Measurements from ENCODE around the gene APMAP. TPM values are rescaled to one million over a fixed set of nuclear protein-coding genes. Genes with fewer than 3 reads are reported as not detected.

Gene APMAP
- total RNA-seq, 1 experiment from 2014 or later: 67.8 TPM

DNA sequence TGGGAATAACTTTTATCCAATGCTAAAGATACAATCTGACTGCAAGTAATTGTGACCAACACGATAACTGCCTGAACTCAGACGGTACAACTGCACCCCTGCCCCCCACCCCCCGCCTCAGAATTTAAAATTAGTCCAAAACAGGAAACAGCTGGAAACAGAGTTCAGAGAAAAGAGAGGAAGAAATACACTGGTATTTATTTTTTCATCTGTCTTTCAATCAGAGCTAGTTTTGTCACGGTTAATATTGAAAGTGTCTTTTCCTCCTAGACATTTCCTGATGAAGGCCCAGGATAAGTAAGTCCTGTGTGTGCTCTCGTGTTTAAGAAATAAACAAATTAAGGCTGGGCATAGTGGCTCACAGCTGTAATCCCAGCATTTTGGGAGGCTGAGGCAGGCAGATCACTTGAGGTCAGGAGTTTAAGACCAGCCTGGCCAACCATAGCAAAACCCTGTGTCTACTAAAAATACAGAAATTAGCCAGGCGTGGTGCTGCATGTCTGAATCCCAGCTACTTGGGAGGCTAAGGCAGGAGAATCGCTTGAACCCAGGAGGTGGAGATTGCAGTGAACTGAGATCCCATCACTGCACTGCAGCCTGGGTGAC lies 43.9 kb upstream of the APMAP start:
- no peak overlapping the region for H4K91ac ChIP-seq (ENCODE audit: insufficient read length, low read depth, low read length)
- H4K8ac ChIP-seq (replicated peaks; ENCODE audit: insufficient read length, low read depth, low read length): no peak overlapping the region
- no peak overlapping the region for H2BK15ac ChIP-seq (ENCODE audit: low read depth, low read length)
- no peaks in the 10 kb centered on the region for H3K79me2 ChIP-seq (ENCODE audit: insufficient read depth, low read length)
- no peak overlapping the region for H2BK5ac ChIP-seq (ENCODE audit: insufficient read length, low read length)
- no peaks in the 10 kb centered on the region for H3K79me1 ChIP-seq (ENCODE audit: insufficient read depth, low read depth, low read length, poor library complexity, severe bottlenecking)
- H3K4ac ChIP-seq (ENCODE audit: low read depth, low read length): no peak overlapping the region
- no peak overlapping the region for H3K14ac ChIP-seq (ENCODE audit: insufficient read depth, low read length)
- H2BK20ac ChIP-seq (ENCODE audit: low read depth, low read length, poor library complexity, severe bottlenecking): no peak overlapping the region
- Mint-ChIP-seq H3K27ac (no peak overlapping the region), H3K4me3 (no peak overlapping the region), H3K9me3 (no peaks in the 10 kb centered on the region), H3K27me3 (ENCODE audit: low read depth) (peaks cover 19% of the 10 kb centered on the region), H3K4me1 (peaks cover 16% of the 10 kb centered on the region in 2 experiments), H3K36me3 (ENCODE audit: insufficient read depth in 1 of 3, low read depth in 3 of 3) (peaks cover 0 to 2% (median 0%) of the 10 kb centered on the region in 3 experiments; a peak in 1 of 7 replicates)
- no peak overlapping the region for H4K5ac ChIP-seq (ENCODE audit: insufficient read length, low read depth, low read length)
- H3K4me2 ChIP-seq (ENCODE audit: insufficient read depth, insufficient read length, low read length): no peak overlapping the region
- H3K18ac ChIP-seq (ENCODE audit: insufficient read length, low read depth, low read length): no peak overlapping the region
- WGBS (ENCODE audit: extremely low coverage, insufficient read length, low lambda C conversion rate): no CpG with 5 or more reads among the region's 7 CpGs
- H4K20me1 ChIP-seq (ENCODE audit: control insufficient read depth, insufficient read depth, insufficient read length): no peaks in the 10 kb centered on the region
- H3K9ac ChIP-seq (ENCODE audit: extremely low read depth, insufficient read length, low read length): no peak overlapping the region
- TF ChIP-seq, protein P1, sequence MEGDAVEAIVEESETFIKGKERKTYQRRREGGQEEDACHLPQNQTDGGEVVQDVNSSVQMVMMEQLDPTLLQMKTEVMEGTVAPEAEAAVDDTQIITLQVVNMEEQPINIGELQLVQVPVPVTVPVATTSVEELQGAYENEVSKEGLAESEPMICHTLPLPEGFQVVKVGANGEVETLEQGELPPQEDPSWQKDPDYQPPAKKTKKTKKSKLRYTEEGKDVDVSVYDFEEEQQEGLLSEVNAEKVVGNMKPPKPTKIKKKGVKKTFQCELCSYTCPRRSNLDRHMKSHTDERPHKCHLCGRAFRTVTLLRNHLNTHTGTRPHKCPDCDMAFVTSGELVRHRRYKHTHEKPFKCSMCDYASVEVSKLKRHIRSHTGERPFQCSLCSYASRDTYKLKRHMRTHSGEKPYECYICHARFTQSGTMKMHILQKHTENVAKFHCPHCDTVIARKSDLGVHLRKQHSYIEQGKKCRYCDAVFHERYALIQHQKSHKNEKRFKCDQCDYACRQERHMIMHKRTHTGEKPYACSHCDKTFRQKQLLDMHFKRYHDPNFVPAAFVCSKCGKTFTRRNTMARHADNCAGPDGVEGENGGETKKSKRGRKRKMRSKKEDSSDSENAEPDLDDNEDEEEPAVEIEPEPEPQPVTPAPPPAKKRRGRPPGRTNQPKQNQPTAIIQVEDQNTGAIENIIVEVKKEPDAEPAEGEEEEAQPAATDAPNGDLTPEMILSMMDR (conservative IDR thresholded peaks at IDR 0.05): no peak
- H2AK5ac ChIP-seq (ENCODE audit: insufficient read length, low read length): no peak overlapping the region
- H3K23me2 ChIP-seq (ENCODE audit: insufficient read length, low read depth, low read length, poor library complexity, severe bottlenecking): no peaks in the 10 kb centered on the region
- H3K27ac ChIP-seq (ENCODE audit: insufficient read length, low read depth, low read length): no peak overlapping the region
- H2AFZ ChIP-seq (ENCODE audit: low read length): no peak overlapping the region
- H3K27me3 ChIP-seq (ENCODE audit: insufficient read depth, low read length): no peaks in the 10 kb centered on the region
- H3K56ac ChIP-seq (ENCODE audit: insufficient read length, low read depth, low read length): no peak overlapping the region
- H3K4me1 ChIP-seq (ENCODE audit: insufficient read depth, low read length): peaks cover 2% of the 10 kb centered on the region; the same call in 1 of the 2 replicates
- H3K23ac ChIP-seq (ENCODE audit: insufficient read length, low read depth, low read length): no peak overlapping the region
- no peak overlapping the region for H2BK120ac ChIP-seq (ENCODE audit: low read depth, low read length, poor library complexity, severe bottlenecking)
- H3T11ph ChIP-seq (ENCODE audit: low read length): no peak overlapping the region
- no peak for DNase-seq
- no peak overlapping the region for H2BK12ac ChIP-seq (ENCODE audit: insufficient read length, low read depth, low read length)
- no peaks in the 10 kb centered on the region for H3K9me3 ChIP-seq (ENCODE audit: control insufficient read depth, low read depth, low read length)
